Duodenal mucosa (tissue), 2 donors: ENCODE measurements around the gene KCNA1.

Experiments
- H3K27ac ChIP-seq: one replicate; pipeline ENCODE4 v1.7.0; 2013; ENCODE audit warnings: low read depth, low read length
- H3K27me3 ChIP-seq, 2 donors: one replicate each; pipeline ENCODE4 v1.7.0; 2013; ENCODE audit warnings: low read length in 2 of 2, control low read depth in 1 of 2; ENCODE audit not compliant: insufficient read depth in 2 of 2, control insufficient read depth in 1 of 2
- H3K36me3 ChIP-seq, 2 donors: one replicate each; pipeline ENCODE4 v1.7.0; 2013; ENCODE audit warnings: low read length in 2 of 2, control low read depth in 1 of 2; ENCODE audit not compliant: insufficient read depth in 2 of 2, control insufficient read depth in 1 of 2
- H3K4me1 ChIP-seq, 2 donors: one replicate each; pipeline ENCODE4 v1.7.0; 2013; ENCODE audit warnings: low read length in 2 of 2, control low read depth in 1 of 2; ENCODE audit not compliant: insufficient read depth in 2 of 2, control insufficient read depth in 1 of 2
- H3K4me3 ChIP-seq, 2 donors: one replicate each; pipeline ENCODE4 v1.7.0; 2013; ENCODE audit warnings: low read length in 2 of 2, low read depth in 1 of 2
- H3K9ac ChIP-seq, 2 donors: one replicate each; pipeline ENCODE4 v1.7.0; 2013; ENCODE audit warnings: low read length in 2 of 2, low read depth in 1 of 2
- H3K9me3 ChIP-seq, 2 donors: one replicate each; pipeline ENCODE4 v1.7.0; 2013; ENCODE audit warnings: low read length in 2 of 2, control low read depth in 1 of 2; ENCODE audit not compliant: control insufficient read depth in 1 of 2

Gene KCNA1

GRCh38 chr12:4938900-4939299, 29.2 kb downstream of the KCNA1 start:
- Histone ChIP-seq H3K9ac (no peak overlapping the region), H3K4me3 (no peak overlapping the region), H3K27ac (no peak overlapping the region), H3K36me3 (no peaks in the 10 kb centered on the region), H3K27me3 (peaks cover 5 to 23% of the 10 kb centered on the region in 2 donors), H3K9me3 (no peaks in the 10 kb centered on the region), H3K4me1 (no peaks in the 10 kb centered on the region)

GRCh38 chr12:4939418-4940023, 29.8 kb downstream of the KCNA1 start:
- Histone ChIP-seq H3K27ac (no peak overlapping the region), H3K9ac (no peak overlapping the region), H3K4me1 (no peaks in the 10 kb centered on the region), H3K9me3 (no peaks in the 10 kb centered on the region), H3K36me3 (no peaks in the 10 kb centered on the region), H3K27me3 (peaks cover 4 to 23% of the 10 kb centered on the region in 2 donors), H3K4me3 (no peak overlapping the region)

- no peaks in the 10 kb centered on the region for H3K4me1 ChIP-seq
- H3K36me3 ChIP-seq, result no peaks in the 10 kb centered on the region
- no peak overlapping the region for H3K4me3 ChIP-seq
- no peaks in the 10 kb centered on the region for H3K9me3 ChIP-seq
- H3K27ac ChIP-seq, result no peak overlapping the region
- H3K9ac ChIP-seq, result no peak overlapping the region
- H3K27me3 ChIP-seq, result peaks cover 0 to 9% of the 10 kb centered on the region in 2 donors
Observed at GRCh38 chr12:4943067-4943937, 33.6 kb downstream of the KCNA1 start.

- Histone ChIP-seq H3K9ac (no peak overlapping the region), H3K4me1 (no peaks in the 10 kb centered on the region), H3K9me3 (no peaks in the 10 kb centered on the region), H3K27ac (no peak overlapping the region), H3K4me3 (no peak overlapping the region), H3K27me3 (peaks cover 0 to 5% of the 10 kb centered on the region in 2 donors), H3K36me3 (no peaks in the 10 kb centered on the region)
Observed at GRCh38 chr12:4943938-4944284, 34.2 kb downstream of the KCNA1 start.

GRCh38 chr12:4947253-4947652, 37.5 kb downstream of the KCNA1 start:
- Histone ChIP-seq H3K4me3 (no peak overlapping the region), H3K27me3 (peaks cover 0 to 5% of the 10 kb centered on the region in 2 donors), H3K9ac (no peak overlapping the region), H3K4me1 (no peaks in the 10 kb centered on the region), H3K27ac (no peak overlapping the region), H3K36me3 (no peaks in the 10 kb centered on the region), H3K9me3 (no peaks in the 10 kb centered on the region)

GRCh38 chr12:4951083-4951482, 41.4 kb downstream of the KCNA1 start:
- H3K27me3 ChIP-seq, result peaks cover 8 to 15% of the 10 kb centered on the region in 2 donors
- no peaks in the 10 kb centered on the region for H3K9me3 ChIP-seq
- no peaks in the 10 kb centered on the region for H3K36me3 ChIP-seq
- no peak overlapping the region for H3K27ac ChIP-seq
- H3K9ac ChIP-seq, result no peak overlapping the region
- no peak overlapping the region for H3K4me3 ChIP-seq
- H3K4me1 ChIP-seq, result no peaks in the 10 kb centered on the region

GRCh38 chr12:4951601-4952000, 41.9 kb downstream of the KCNA1 start:
- H3K9me3 ChIP-seq, result no peaks in the 10 kb centered on the region
- H3K27ac ChIP-seq, result no peak overlapping the region
- H3K4me3 ChIP-seq, result no peak overlapping the region
- no peaks in the 10 kb centered on the region for H3K36me3 ChIP-seq
- no peak overlapping the region for H3K9ac ChIP-seq
- H3K4me1 ChIP-seq, result no peaks in the 10 kb centered on the region
- peaks cover 11 to 15% of the 10 kb centered on the region in 2 donors for H3K27me3 ChIP-seq

- Histone ChIP-seq H3K36me3 (no peaks in the 10 kb centered on the region), H3K9me3 (no peaks in the 10 kb centered on the region), H3K27ac (no peak overlapping the region), H3K9ac (no peak overlapping the region), H3K4me3 (no peak overlapping the region), H3K4me1 (no peaks in the 10 kb centered on the region), H3K27me3 (peaks cover 15 to 20% of the 10 kb centered on the region in 2 donors)
Observed at GRCh38 chr12:4954621-4955354, 45.1 kb downstream of the KCNA1 start.

GRCh38 chr12:4956054-4956453, 46.3 kb downstream of the KCNA1 start:
- H3K4me3 ChIP-seq, result no peak overlapping the region
- H3K27ac ChIP-seq, result no peak overlapping the region
- no peaks in the 10 kb centered on the region for H3K36me3 ChIP-seq
- H3K27me3 ChIP-seq, result peaks cover 18 to 20% of the 10 kb centered on the region in 2 donors
- no peak overlapping the region for H3K9ac ChIP-seq
- no peaks in the 10 kb centered on the region for H3K9me3 ChIP-seq
- no peaks in the 10 kb centered on the region for H3K4me1 ChIP-seq

- Histone ChIP-seq H3K9ac (no peak overlapping the region), H3K36me3 (no peaks in the 10 kb centered on the region), H3K4me3 (no peak overlapping the region), H3K9me3 (no peaks in the 10 kb centered on the region), H3K27me3 (peaks cover 15 to 18% of the 10 kb centered on the region in 2 donors), H3K27ac (no peak overlapping the region), H3K4me1 (no peaks in the 10 kb centered on the region)
Observed at GRCh38 chr12:4956968-4957367, 47.3 kb downstream of the KCNA1 start.
